ENCODE results near the gene ST6GALNAC3.

The ST6GALNAC3 gene

GRCh38 chr1:76266762-76267161, 192.2 kb downstream of the ST6GALNAC3 start:
- Histone ChIP-seq H3K36me3 (ENCODE audit: control insufficient read depth, insufficient read depth, low read length) (no peaks in the 10 kb centered on the region), H3K9ac (ENCODE audit: low read length) (no peak overlapping the region), H3K9me3 (ENCODE audit: control insufficient read depth, low read length) (no peaks in the 10 kb centered on the region), H3K4me1 (ENCODE audit: control insufficient read depth, insufficient read depth, low read length) (no peaks in the 10 kb centered on the region), H3K4me3 (ENCODE audit: low read length) (no peak overlapping the region), H3K27me3 (ENCODE audit: control insufficient read depth, insufficient read depth, low read length) (no peaks in the 10 kb centered on the region)

DNA sequence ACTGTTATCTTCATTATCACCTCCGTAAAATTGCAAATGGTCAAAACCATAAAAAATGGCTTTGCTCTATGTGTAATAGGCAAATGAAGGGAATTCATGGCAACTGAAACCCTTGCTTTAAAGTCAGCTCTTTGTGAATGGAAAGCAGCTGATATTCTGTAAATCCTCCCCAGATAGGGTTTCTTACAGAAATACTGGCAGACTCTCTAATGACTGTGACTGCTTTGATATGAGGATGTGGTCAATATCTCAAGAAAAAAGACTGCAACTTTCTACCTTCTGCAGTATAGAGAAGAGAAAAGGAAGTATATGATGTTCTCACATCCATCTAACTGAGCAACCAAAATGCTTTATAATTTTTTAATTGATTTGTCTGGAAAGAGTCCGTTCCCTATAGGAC, 193.1 kb downstream of the ST6GALNAC3 start:
- H3K4me3 ChIP-seq (ENCODE audit: low read length): no peak overlapping the region
- no peak overlapping the region for H3K9ac ChIP-seq (ENCODE audit: low read length)
- no peaks in the 10 kb centered on the region for H3K9me3 ChIP-seq (ENCODE audit: control insufficient read depth, low read length)
- no peaks in the 10 kb centered on the region for H3K4me1 ChIP-seq (ENCODE audit: control insufficient read depth, insufficient read depth, low read length)
- no peaks in the 10 kb centered on the region for H3K36me3 ChIP-seq (ENCODE audit: control insufficient read depth, insufficient read depth, low read length)
- H3K27me3 ChIP-seq (ENCODE audit: control insufficient read depth, insufficient read depth, low read length): no peaks in the 10 kb centered on the region

DNA sequence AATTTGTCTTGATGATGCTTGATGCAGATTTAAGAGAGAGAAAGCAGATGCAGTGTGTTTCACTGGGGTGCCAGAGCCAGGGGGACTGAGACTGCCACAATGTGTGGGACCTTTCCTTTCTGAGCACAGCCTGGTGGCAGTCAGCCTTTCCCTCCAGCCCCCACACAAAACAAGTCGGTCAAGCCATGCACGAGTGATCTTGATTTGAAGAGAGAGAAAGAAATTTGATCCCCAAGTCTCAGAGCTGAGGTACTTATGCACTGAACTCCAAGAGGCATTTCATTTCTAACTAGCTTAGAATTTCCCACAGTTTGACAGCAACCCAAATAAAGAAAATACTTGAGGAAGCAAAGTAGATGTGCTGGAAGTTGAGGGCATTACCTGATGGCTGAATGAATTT, 193.8 kb downstream of the ST6GALNAC3 start:
- Histone ChIP-seq H3K4me3 (ENCODE audit: low read length) (no peak overlapping the region), H3K27me3 (ENCODE audit: control insufficient read depth, insufficient read depth, low read length) (no peaks in the 10 kb centered on the region), H3K9ac (ENCODE audit: low read length) (no peak overlapping the region), H3K4me1 (ENCODE audit: control insufficient read depth, insufficient read depth, low read length) (no peaks in the 10 kb centered on the region), H3K36me3 (ENCODE audit: control insufficient read depth, insufficient read depth, low read length) (no peaks in the 10 kb centered on the region), H3K9me3 (ENCODE audit: control insufficient read depth, low read length) (no peaks in the 10 kb centered on the region)

- Histone ChIP-seq H3K4me1 (ENCODE audit: control insufficient read depth, insufficient read depth, low read length) (no peaks in the 10 kb centered on the region), H3K9ac (ENCODE audit: low read length) (no peak overlapping the region), H3K36me3 (ENCODE audit: control insufficient read depth, insufficient read depth, low read length) (no peaks in the 10 kb centered on the region), H3K4me3 (ENCODE audit: low read length) (no peak overlapping the region), H3K27me3 (ENCODE audit: control insufficient read depth, insufficient read depth, low read length) (no peaks in the 10 kb centered on the region), H3K9me3 (ENCODE audit: control insufficient read depth, low read length) (no peaks in the 10 kb centered on the region)
These were observed 194.6 kb downstream of the ST6GALNAC3 start for GRCh38 chr1:76269155-76269554.

- H3K36me3 ChIP-seq (ENCODE audit: control insufficient read depth, insufficient read depth, low read length): no peaks in the 10 kb centered on the region
- H3K4me1 ChIP-seq (ENCODE audit: control insufficient read depth, insufficient read depth, low read length): no peaks in the 10 kb centered on the region
- H3K9me3 ChIP-seq (ENCODE audit: control insufficient read depth, low read length): no peaks in the 10 kb centered on the region
- H3K4me3 ChIP-seq (ENCODE audit: low read length): no peak overlapping the region
- H3K9ac ChIP-seq (ENCODE audit: low read length): no peak overlapping the region
- H3K27me3 ChIP-seq (ENCODE audit: control insufficient read depth, insufficient read depth, low read length): no peaks in the 10 kb centered on the region
These were observed 199.8 kb downstream of the ST6GALNAC3 start for GRCh38 chr1:76274302-76274701.

- H3K9me3 ChIP-seq (ENCODE audit: control insufficient read depth, low read length): no peaks in the 10 kb centered on the region
- no peak overlapping the region for H3K9ac ChIP-seq (ENCODE audit: low read length)
- H3K4me1 ChIP-seq (ENCODE audit: control insufficient read depth, insufficient read depth, low read length): no peaks in the 10 kb centered on the region
- no peaks in the 10 kb centered on the region for H3K36me3 ChIP-seq (ENCODE audit: control insufficient read depth, insufficient read depth, low read length)
- no peak overlapping the region for H3K4me3 ChIP-seq (ENCODE audit: low read length)
- H3K27me3 ChIP-seq (ENCODE audit: control insufficient read depth, insufficient read depth, low read length): no peaks in the 10 kb centered on the region
These were observed 200.2 kb downstream of the ST6GALNAC3 start for GRCh38 chr1:76274718-76275117.

GRCh38 chr1:76278711-76279100, 204.2 kb downstream of the ST6GALNAC3 start:
- Histone ChIP-seq H3K9ac (ENCODE audit: low read length) (no peak overlapping the region), H3K27me3 (ENCODE audit: control insufficient read depth, insufficient read depth, low read length) (no peaks in the 10 kb centered on the region), H3K4me1 (ENCODE audit: control insufficient read depth, insufficient read depth, low read length) (no peaks in the 10 kb centered on the region), H3K9me3 (ENCODE audit: control insufficient read depth, low read length) (no peaks in the 10 kb centered on the region), H3K36me3 (ENCODE audit: control insufficient read depth, insufficient read depth, low read length) (no peaks in the 10 kb centered on the region), H3K4me3 (ENCODE audit: low read length) (no peak overlapping the region)

DNA sequence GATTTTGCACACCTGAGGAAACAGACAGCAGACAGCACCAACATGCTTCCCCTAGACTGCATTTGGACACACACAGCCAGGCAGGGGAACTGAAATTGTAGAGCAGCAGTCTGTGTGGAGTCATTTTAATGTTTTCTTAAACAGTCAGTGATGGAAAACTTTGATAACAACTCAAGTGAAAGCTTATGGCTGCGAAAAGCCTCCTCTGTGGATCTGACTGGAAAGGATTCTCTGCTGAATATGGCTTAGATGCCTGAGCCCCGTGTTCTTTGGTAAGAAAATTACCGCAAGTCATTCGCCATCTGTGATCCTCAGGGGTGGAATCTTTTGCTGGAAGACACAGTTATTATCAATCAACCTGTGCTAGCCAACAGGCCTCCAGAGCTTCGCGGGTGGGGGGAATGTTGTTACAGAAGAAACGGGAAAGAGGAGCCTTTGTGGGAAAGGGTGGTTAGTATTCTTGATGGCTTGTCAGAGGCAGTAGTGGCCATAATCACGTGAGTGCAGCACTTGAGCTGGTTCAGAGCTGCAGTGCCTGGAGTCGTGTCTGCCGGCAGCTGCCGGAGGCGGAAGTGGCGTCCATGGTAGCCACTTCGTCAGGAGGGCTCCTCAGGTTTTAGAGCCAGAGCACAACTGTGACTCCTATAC, 204.7 kb downstream of the ST6GALNAC3 start:
- Histone ChIP-seq H3K9me3 (ENCODE audit: control insufficient read depth, low read length) (no peaks in the 10 kb centered on the region), H3K27me3 (ENCODE audit: control insufficient read depth, insufficient read depth, low read length) (no peaks in the 10 kb centered on the region), H3K4me1 (ENCODE audit: control insufficient read depth, insufficient read depth, low read length) (no peaks in the 10 kb centered on the region), H3K36me3 (ENCODE audit: control insufficient read depth, insufficient read depth, low read length) (no peaks in the 10 kb centered on the region), H3K9ac (ENCODE audit: low read length) (no peak overlapping the region), H3K4me3 (ENCODE audit: low read length) (no peak overlapping the region)

- no peaks in the 10 kb centered on the region for H3K4me1 ChIP-seq (ENCODE audit: control insufficient read depth, insufficient read depth, low read length)
- no peaks in the 10 kb centered on the region for H3K36me3 ChIP-seq (ENCODE audit: control insufficient read depth, insufficient read depth, low read length)
- no peak overlapping the region for H3K4me3 ChIP-seq (ENCODE audit: low read length)
- no peak overlapping the region for H3K9ac ChIP-seq (ENCODE audit: low read length)
- H3K9me3 ChIP-seq (ENCODE audit: control insufficient read depth, low read length): no peaks in the 10 kb centered on the region
- H3K27me3 ChIP-seq (ENCODE audit: control insufficient read depth, insufficient read depth, low read length): no peaks in the 10 kb centered on the region
These were observed 206.8 kb downstream of the ST6GALNAC3 start for GRCh38 chr1:76281306-76281705.

DNA sequence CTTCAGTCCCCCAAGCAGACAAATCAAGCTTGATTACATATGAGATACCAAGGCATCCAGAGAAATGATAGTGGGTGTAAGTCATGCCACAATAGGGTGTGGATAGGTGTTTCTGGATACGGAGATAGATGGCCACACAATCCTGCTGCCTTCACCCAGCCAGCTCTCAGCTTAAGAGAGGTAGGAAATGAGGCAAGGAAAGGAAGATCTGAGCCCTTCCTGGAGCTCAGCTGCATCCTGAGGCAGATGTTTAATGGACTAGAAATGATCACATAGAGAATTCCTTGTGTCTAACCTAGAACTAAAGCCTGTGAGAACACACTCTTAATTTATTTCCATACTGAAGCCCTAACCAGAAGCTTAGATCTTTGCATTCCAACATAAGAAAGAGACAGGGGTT, 210.3 kb downstream of the ST6GALNAC3 start:
- H3K9me3 ChIP-seq (ENCODE audit: control insufficient read depth, low read length): no peaks in the 10 kb centered on the region
- no peaks in the 10 kb centered on the region for H3K27me3 ChIP-seq (ENCODE audit: control insufficient read depth, insufficient read depth, low read length)

DNA sequence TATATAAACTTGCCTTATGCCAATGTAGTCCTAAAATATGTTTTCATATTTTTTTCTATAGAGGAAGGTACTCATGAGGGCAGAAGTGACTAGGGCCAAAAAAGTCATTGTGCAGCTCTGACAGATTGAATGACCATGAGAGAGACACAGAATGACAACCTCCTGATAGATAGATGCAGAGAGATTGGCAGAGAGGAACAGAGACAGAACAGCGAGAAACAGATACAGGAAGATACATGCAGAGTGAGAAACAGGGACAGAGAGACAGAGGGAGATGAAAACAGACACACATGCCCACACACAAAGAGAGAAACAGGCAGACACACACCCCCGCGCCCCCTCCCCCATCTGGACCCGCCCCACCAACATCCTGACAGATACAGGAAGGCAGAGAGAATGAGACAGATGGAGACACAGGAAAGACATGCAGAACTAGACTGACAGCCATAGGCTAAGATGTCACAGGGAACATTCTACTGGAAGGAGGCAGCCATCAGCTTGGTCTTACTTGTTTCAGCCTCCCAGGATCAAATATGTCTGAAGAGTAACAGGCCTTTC, 211.1 kb downstream of the ST6GALNAC3 start:
- Histone ChIP-seq H3K36me3 (ENCODE audit: control insufficient read depth, insufficient read depth, low read length) (no peaks in the 10 kb centered on the region), H3K4me3 (ENCODE audit: low read length) (no peak overlapping the region), H3K9ac (ENCODE audit: low read length) (no peak overlapping the region), H3K9me3 (ENCODE audit: control insufficient read depth, low read length) (no peaks in the 10 kb centered on the region), H3K27me3 (ENCODE audit: control insufficient read depth, insufficient read depth, low read length) (no peaks in the 10 kb centered on the region), H3K4me1 (ENCODE audit: control insufficient read depth, insufficient read depth, low read length) (no peaks in the 10 kb centered on the region)

More for the DNA sequence above, 210.3 kb downstream of the ST6GALNAC3 start:
- H3K36me3 ChIP-seq (ENCODE audit: control insufficient read depth, insufficient read depth, low read length): no peaks in the 10 kb centered on the region
- no peaks in the 10 kb centered on the region for H3K4me1 ChIP-seq (ENCODE audit: control insufficient read depth, insufficient read depth, low read length)
- H3K4me3 ChIP-seq (ENCODE audit: low read length): no peak overlapping the region
- H3K9ac ChIP-seq (ENCODE audit: low read length): no peak overlapping the region

DNA sequence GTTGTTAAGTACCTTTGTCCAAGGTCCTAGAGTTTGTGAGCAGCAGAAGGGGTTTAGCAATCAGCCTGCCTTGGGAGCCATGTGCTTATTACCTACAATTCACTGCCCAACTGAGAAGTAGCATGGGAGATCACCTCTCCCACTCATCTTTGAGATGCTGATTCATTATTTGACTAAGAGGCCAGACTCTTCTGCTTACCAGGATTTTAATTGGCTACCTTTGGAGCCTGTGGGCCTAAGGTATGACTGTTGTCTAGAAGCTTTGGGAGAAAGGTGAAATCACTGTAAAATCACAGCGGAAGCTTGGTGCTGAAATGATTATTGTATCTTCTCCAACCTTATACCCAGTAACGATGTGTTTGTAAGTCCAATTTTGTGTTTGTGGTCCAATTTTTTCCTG, 213.4 kb downstream of the ST6GALNAC3 start:
- no peaks in the 10 kb centered on the region for H3K9me3 ChIP-seq (ENCODE audit: control insufficient read depth, low read length)
- H3K36me3 ChIP-seq (ENCODE audit: control insufficient read depth, insufficient read depth, low read length): no peaks in the 10 kb centered on the region
- H3K4me1 ChIP-seq (ENCODE audit: control insufficient read depth, insufficient read depth, low read length): no peaks in the 10 kb centered on the region
- H3K27me3 ChIP-seq (ENCODE audit: control insufficient read depth, insufficient read depth, low read length): no peaks in the 10 kb centered on the region
- H3K9ac ChIP-seq (ENCODE audit: low read length): no peak overlapping the region
- H3K4me3 ChIP-seq (ENCODE audit: low read length): no peak overlapping the region

All from mucosa of stomach (tissue), 1 donor.